Natural killer cell (primary cell): Measurements from ENCODE around the gene PUM1. TPM values are rescaled to one million over a fixed set of nuclear protein-coding genes. Genes with fewer than 3 reads are reported as not detected.

Experiments used
- ATAC-seq, 3 donors: fragments of 150-1000 bp in 2 of 3; fragments of 200-7000 bp in 1 of 3; cut with Tn5 transposase; 1 replicate in 1 of 3; 2 replicates in 2 of 3; pipeline ENCODE4 v1.10.0; 2021; ENCODE audit warnings: mild to moderate bottlenecking in 2 of 3, moderate library complexity in 2 of 3
- DNase-seq, 2 donors: peaks; one replicate each; pipeline versions ENCODE4 v3.0.0 to v3.0.0-alpha.2; 2013 to 2021; ENCODE audit warnings: mixed read lengths in 1 of 2
- H3K27ac ChIP-seq: one replicate; pipeline ENCODE4 v1.5.1; 2013; ENCODE audit warnings: mild to moderate bottlenecking, low read length
- H3K27me3 ChIP-seq: one replicate; pipeline ENCODE4 v1.6.1; 2013; ENCODE audit warnings: low read length; ENCODE audit not compliant: control insufficient read depth, insufficient read depth
- H3K36me3 ChIP-seq: one replicate; pipeline ENCODE4 v1.6.1; 2013; ENCODE audit warnings: low read length; ENCODE audit not compliant: control insufficient read depth, insufficient read depth
- H3K4me1 ChIP-seq: one replicate; pipeline ENCODE4 v1.6.1; 2013; ENCODE audit warnings: low read length; ENCODE audit not compliant: control insufficient read depth, insufficient read depth
- H3K4me3 ChIP-seq: one replicate; pipeline ENCODE4 v1.5.1; 2013; ENCODE audit warnings: low read length
- H3K9me3 ChIP-seq: one replicate; pipeline ENCODE4 v1.6.1; 2013; ENCODE audit warnings: low read length; ENCODE audit not compliant: control insufficient read depth, insufficient read depth
- H3K27ac Mint-ChIP-seq, 2 donors: one replicate each; pipeline ENCODE4 v1.8.0; 2022; ENCODE audit warnings: mild to moderate bottlenecking in 2 of 2, mixed read lengths in 2 of 2, moderate library complexity in 1 of 2
- H3K27me3 Mint-ChIP-seq, 2 donors: one replicate each; pipeline ENCODE4 v1.8.0; 2022; ENCODE audit warnings: low read depth in 2 of 2, mixed read lengths in 2 of 2
- H3K36me3 Mint-ChIP-seq: one replicate; pipeline ENCODE4 v1.8.0; 2022; ENCODE audit warnings: mixed read lengths
- H3K4me1 Mint-ChIP-seq, 2 donors: one replicate each; pipeline ENCODE4 v1.8.0; 2022; ENCODE audit warnings: mixed read lengths in 2 of 2
- H3K4me3 Mint-ChIP-seq: one replicate; pipeline ENCODE4 v1.8.0; 2022; ENCODE audit warnings: mild to moderate bottlenecking, moderate library complexity, mixed read lengths
- H3K9me3 Mint-ChIP-seq, 2 donors: one replicate each; pipeline ENCODE4 v1.8.0; 2022; ENCODE audit warnings: mixed read lengths in 2 of 2
- CTCF ChIP-seq: fragments of 200-600 bp; IDR thresholded peaks from one replicate; pipeline ENCODE4 v1.8.0; 2022; ENCODE audit warnings: antibody characterized with exemption
- WGBS: methylation state at CpG from one replicate; pipeline ENCODE4 v1.1.7; 2013; ENCODE audit warnings: missing lambda C conversion rate; ENCODE audit not compliant: insufficient coverage; 5-methylcytosine and 5-hydroxymethylcytosine counted together
- intact Hi-C: fragments of 100-400 bp; cut with micrococcal nuclease; formaldehyde crosslinking; loops from one replicate; pipeline ENCODE4 v1.14.2; 2022
- total RNA-seq, 4 donors: library from RNA; stranded (reverse); fragments of 120-200 nt in 1 of 4; gene quantifications; one replicate each; pipeline versions ENCODE4 v1.2.3 to v1.2.4, GENCODE V29; 2013 to 2022

The PUM1 gene
- total RNA-seq, 3 donors from 2014 or later (not counting 1 experiment from before 2014, with no cell fraction given) = 193 to 209 (median 202) TPM

DNA sequence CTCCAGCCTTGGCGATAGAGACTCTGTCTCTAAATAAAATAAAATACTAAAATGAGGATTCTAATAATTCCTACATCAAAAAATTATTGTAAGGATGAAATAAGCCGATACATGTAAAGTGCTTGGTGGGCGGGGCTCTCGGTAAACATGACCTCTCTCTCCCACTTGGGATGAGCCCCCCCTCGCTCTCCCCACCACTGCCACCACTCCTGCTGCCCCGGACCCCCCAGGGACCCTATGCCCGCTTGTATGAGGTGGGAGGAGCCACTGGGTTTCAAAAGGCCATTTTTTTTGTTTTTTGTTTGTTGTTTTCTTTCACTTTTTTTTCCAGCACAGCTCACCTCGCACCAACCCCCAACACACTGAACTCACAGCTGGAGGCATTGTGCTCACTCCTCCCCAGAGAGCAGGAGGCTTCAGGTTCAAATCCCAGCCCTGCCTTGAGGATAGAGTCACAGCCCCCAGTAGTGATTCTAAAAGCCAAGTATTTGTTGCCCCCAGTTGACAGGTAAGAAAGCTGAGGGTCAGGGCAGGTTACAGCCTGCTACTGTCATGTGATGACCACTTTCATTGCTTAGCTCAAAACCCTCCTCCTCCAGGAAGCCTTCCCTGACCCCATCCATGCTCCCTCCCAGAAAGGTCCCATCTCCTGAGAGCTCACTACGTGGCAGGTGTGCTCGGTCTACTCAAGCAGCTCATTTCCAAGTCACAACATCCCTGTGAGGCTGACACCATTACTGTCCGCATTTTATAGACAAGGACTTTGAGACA is 161.1 kb downstream of the PUM1 start:
- Histone ChIP-seq H3K9me3 (no peaks in the 10 kb centered on the region), H3K36me3 (no peaks in the 10 kb centered on the region), H3K4me1 (peaks cover 14% of the 10 kb centered on the region), H3K4me3 (no peak overlapping the region), H3K27ac (no peak overlapping the region), H3K27me3 (peaks cover 16% of the 10 kb centered on the region)
- ATAC-seq (no peak), DNase-seq (no peak)
- no peak for TF ChIP-seq CTCF
- no peak overlapping the region for H3K27ac Mint-ChIP-seq
- no peaks in the 10 kb centered on the region for H3K9me3 Mint-ChIP-seq
- 72% methylated on average over 4 of the region's 11 CpGs for WGBS
- peaks cover 6 to 11% of the 10 kb centered on the region in 2 donors for H3K4me1 Mint-ChIP-seq
- H3K4me3 Mint-ChIP-seq = no peak overlapping the region
- H3K27me3 Mint-ChIP-seq = peaks cover 42 to 44% of the 10 kb centered on the region in 2 donors
- intact Hi-C loops = no loop called here
- no peaks in the 10 kb centered on the region for H3K36me3 Mint-ChIP-seq

- Mint-ChIP-seq H3K9me3 (no peaks in the 10 kb centered on the region), H3K4me1 (peaks cover 0 to 5% of the 10 kb centered on the region in 2 donors), H3K27ac (no peak overlapping the region), H3K4me3 (no peak overlapping the region), H3K36me3 (no peaks in the 10 kb centered on the region), H3K27me3 (peaks cover 38 to 39% of the 10 kb centered on the region in 2 donors)
- 87% methylated on average over 5 of the region's 8 CpGs for WGBS
- no peak for ATAC-seq
- no peaks in the 10 kb centered on the region for H3K9me3 ChIP-seq
- no peak for DNase-seq
- H3K4me3 ChIP-seq = no peak overlapping the region
- no peak overlapping the region for H3K27ac ChIP-seq
- peaks cover 8% of the 10 kb centered on the region for H3K4me1 ChIP-seq
- no peaks in the 10 kb centered on the region for H3K36me3 ChIP-seq
- intact Hi-C loops = no loop called here
- H3K27me3 ChIP-seq = peaks cover 12% of the 10 kb centered on the region
- TF ChIP-seq CTCF = no peak
Observed at GRCh38 chr1:30903343-30904034, 162.0 kb downstream of the PUM1 start.

GRCh38 chr1:30902593-30903290 is 162.8 kb downstream of the PUM1 start:
- no peak for ATAC-seq
- Histone ChIP-seq H3K27ac (no peak overlapping the region), H3K27me3 (peaks cover 8% of the 10 kb centered on the region), H3K9me3 (no peaks in the 10 kb centered on the region), H3K4me1 (peaks cover 4% of the 10 kb centered on the region), H3K36me3 (no peaks in the 10 kb centered on the region), H3K4me3 (no peak overlapping the region)
- Mint-ChIP-seq H3K9me3 (no peaks in the 10 kb centered on the region), H3K27ac (no peak overlapping the region), H3K27me3 (peaks cover 37 to 38% of the 10 kb centered on the region in 2 donors), H3K4me1 (peaks cover 0 to 4% of the 10 kb centered on the region in 2 donors), H3K4me3 (no peak overlapping the region), H3K36me3 (no peaks in the 10 kb centered on the region)
- DNase-seq = no peak
- no peak for TF ChIP-seq CTCF
- intact Hi-C loops = no loop called here
- 73% methylated on average over 9 of the region's 9 CpGs for WGBS
